K562 (cell line): ENCODE data around the gene TNFSF13. TPM values are rescaled to one million over a fixed set of nuclear protein-coding genes. Genes with fewer than 3 reads are reported as not detected.
A peak's percentile ranks its signal among the peaks of the same experiment; 100 is the strongest.

Source experiments
- BACH1 ChIP-seq: fragments of 200-800 bp; sonication (Bioruptor generic); IDR thresholded peaks from 2 replicates; pipeline ENCODE4 v1.6.1; 2016; ENCODE audit warnings: missing genetic modification characterization, missing compliant biosample characterization
- BCL6 ChIP-seq: fragments of 250-450 bp; sonication (Bioruptor Pico); IDR thresholded peaks from 2 replicates; pipeline ENCODE4 v1.4.0; 2020
- HINFP ChIP-seq: fragments of 450-650 bp; conservative IDR thresholded peaks from 2 replicates; pipeline ENCODE4 v1.6.1; 2016; ENCODE audit warnings: missing genetic modification characterization, low read depth, mild to moderate bottlenecking, control low read depth, missing compliant biosample characterization
- IFI16 ChIP-seq: fragments of 250-450 bp; sonication (Bioruptor Pico); IDR thresholded peaks from 2 replicates; pipeline ENCODE4 v2.1.2; 2022; ENCODE audit warnings: mild to moderate bottlenecking, inconsistent platforms
- JUN ChIP-seq, 2 experiments: sonication (generic) in 1 of 2; formaldehyde crosslinking in 1 of 2; IDR thresholded peaks; 2 replicates each; pipeline versions ENCODE4 v1.6.1 to v1.8.0; 2012 to 2022; ENCODE audit warnings: borderline replicate concordance in 2 of 2, mild to moderate bottlenecking in 2 of 2, improper control_type of control experiment in 1 of 2, low read depth in 1 of 2, low read length in 1 of 2, missing genetic modification reagents in 1 of 2
- RBM25 ChIP-seq: fragments of 200-400 bp; formaldehyde crosslinking; IDR thresholded peaks from 2 replicates; pipeline ENCODE4 v1.6.1; 2018; ENCODE audit warnings: low read length, low read depth, moderate library complexity; ENCODE audit not compliant: severe bottlenecking
- RCOR1 ChIP-seq, 2 experiments: IDR thresholded peaks; 2 replicates each; pipeline ENCODE4 v1.6.1; 2012; ENCODE audit warnings: low read depth in 2 of 2, low read length in 2 of 2, borderline replicate concordance in 1 of 2, improper control_type of control experiment in 1 of 2
- RNF219 ChIP-seq: fragments of 250-450 bp; sonication (Bioruptor Pico); IDR thresholded peaks from 2 replicates; pipeline ENCODE4 v1.5.0; 2022; ENCODE audit warnings: mild to moderate bottlenecking
- SLC30A9 ChIP-seq: fragments of 250-450 bp; sonication (Bioruptor Pico); IDR thresholded peaks from 2 replicates; pipeline ENCODE4 v1.8.0; 2022; ENCODE audit warnings: mild to moderate bottlenecking, moderate library complexity
- SNAPC5 ChIP-seq: fragments of 250-450 bp; sonication (Bioruptor Pico); IDR thresholded peaks from 2 replicates; pipeline ENCODE4 v1.8.0; 2021; ENCODE audit warnings: moderate library complexity, mild to moderate bottlenecking, inconsistent platforms
- TGIF2 ChIP-seq: sonication (generic); formaldehyde crosslinking; IDR thresholded peaks from 2 replicates; pipeline ENCODE4 v1.8.1; 2022; ENCODE audit warnings: mild to moderate bottlenecking, missing genetic modification reagents, moderate library complexity
- TOE1 ChIP-seq, 2 experiments: fragments of 450-650 bp in 1 of 2; sonication (generic) in 1 of 2; formaldehyde crosslinking in 1 of 2; IDR thresholded peaks; 2 replicates each; pipeline versions ENCODE4 v1.7.1 to v1.8.0; 2016 to 2022; ENCODE audit warnings: borderline replicate concordance in 2 of 2, mild to moderate bottlenecking in 2 of 2, antibody characterized with exemption in 1 of 2, inconsistent platforms in 1 of 2, low read depth in 1 of 2, missing genetic modification reagents in 1 of 2, moderate library complexity in 1 of 2
- ZNF436 ChIP-seq: fragments of 250-450, 450-650 bp; sonication (Bioruptor Pico); formaldehyde crosslinking; IDR thresholded peaks from 2 replicates; pipeline ENCODE4 v1.7.0; 2020; ENCODE audit warnings: mild to moderate bottlenecking
- ZNF512 ChIP-seq: IDR thresholded peaks from 2 replicates; pipeline ENCODE4 v1.6.1; 2016; ENCODE audit warnings: missing genetic modification characterization, missing compliant biosample characterization
- ZNF639 ChIP-seq, 2 experiments: fragments of 200-800 bp in 1 of 2; sonication (Bioruptor generic) in 1 of 2; sonication (generic) in 1 of 2; formaldehyde crosslinking in 1 of 2; IDR thresholded peaks in 1 of 2; conservative IDR thresholded peaks in 1 of 2; 2 replicates each; pipeline versions ENCODE4 v1.5.0 to v1.6.1; 2016 to 2020; ENCODE audit warnings: missing compliant biosample characterization in 1 of 2, missing genetic modification characterization in 1 of 2, missing genetic modification reagents in 1 of 2
- ZNF695 ChIP-seq: fragments of 450-650 bp; formaldehyde crosslinking; IDR thresholded peaks from 2 replicates; pipeline ENCODE4 v1.4.0; 2020; ENCODE audit warnings: mild to moderate bottlenecking, moderate library complexity
- polyA plus RNA-seq, 8 experiments: library from polyadenylated mRNA; depleted of rRNA in 4 of 8; stranded (reverse) in 5 of 8; unstranded in 3 of 8; fragments of >200 nt; fragmentation: Nextera tagmentation in 2 of 8; fragmentation: Illumina TruSeq in 1 of 8; extraction: Ambion mirVana in 2 of 8; extraction: Trizol in 1 of 8; gene quantifications; 2 replicates each; pipeline versions ENCODE4 v1.2.1 to v1.2.3, GENCODE V29; 2011 to 2014; ENCODE audit warnings: inconsistent platforms in 1 of 8, missing spikeins in 1 of 8
- total RNA-seq, 7 experiments: library from RNA; depleted of rRNA in 6 of 7; stranded (reverse); fragments of >200 nt in 6 of 7; fragmentation: Illumina TruSeq in 2 of 7; extraction: Trizol in 2 of 7; gene quantifications; 2 replicates each; pipeline versions ENCODE4 v1.2.1 to v1.2.3, GENCODE V29; 2011 to 2021; ENCODE audit warnings: low replicate concordance in 1 of 7

TNFSF13 gene
- total and polyA plus RNA-seq, 9 of the 15 experiments (the other 6 are each of a cell fraction or from before 2014, with no cell fraction given): 0.04 to 0.51 (median 0.19) TPM; not detected in 1

GRCh38 chr17:7580604-7581575 is 22.3 kb downstream of the TNFSF13 start (continued):
- TF ChIP-seq HINFP (tag) (no peak), RCOR1 (IDR thresholded peaks at IDR 0.05; ENCODE audit: borderline replicate concordance in 1 of 2, low read depth in 2 of 2, low read length in 2 of 2) (peak in 1 of 2 experiments; percentile 64; a peak in 2 of 4 replicates), SNAPC5 (CRISPR knock-in tag) (no peak), RNF219 (CRISPR knock-in tag) (no peak), ZNF512 (no peak), BACH1 (tag) (no peak), ZNF695 (no peak), ZNF639 (CRISPR knock-in tag; conservative IDR thresholded peaks at IDR 0.05 in 1 of 2, IDR thresholded peaks at IDR 0.05 in 1 of 2) (no peak), JUN (IDR thresholded peaks at IDR 0.05; ENCODE audit: borderline replicate concordance, low read depth, low read length) (no peak), JUN (CRISPR knock-in tag; IDR thresholded peaks at IDR 0.05; ENCODE audit: borderline replicate concordance) (no peak), RBM25 (no peak), IFI16 (CRISPR knock-in tag) (no peak), TGIF2 (no peak), ZNF436 (CRISPR knock-in tag) (no peak), BCL6 (CRISPR knock-in tag) (no peak), SLC30A9 (no peak), TOE1 (IDR thresholded peaks at IDR 0.05; ENCODE audit: borderline replicate concordance) (no peak), TOE1 (CRISPR knock-in tag; IDR thresholded peaks at IDR 0.05; ENCODE audit: borderline replicate concordance, low read depth) (no peak)
